ENCODE results near the gene COL23A1.

The COL23A1 gene

GRCh38 chr5:178378527-178379484 is 211.4 kb downstream of the COL23A1 start:
- POLR2A ChIA-PET = interaction anchor here (0.7 kb wide), 1 partner anchor 7 kb away, joined by 3 read pairs; no protein-coding TSS in a partner anchor

GRCh38 chr5:178377583-178378270 is 212.5 kb downstream of the COL23A1 start:
- Histone ChIP-seq H3K9me3 (ENCODE audit: control insufficient read depth, insufficient read depth, low read depth, low read length) (no peaks in the 10 kb centered on the region), H3K27ac (ENCODE audit: extremely low read depth, low read depth, low read length) (no peak overlapping the region), H3K36me3 (ENCODE audit: control insufficient read depth in 2 of 2, insufficient read depth in 1 of 2, low read length in 2 of 2) (no peaks in the 10 kb centered on the region), H3K4me1 (ENCODE audit: control insufficient read depth, insufficient read depth, low read length) (no peaks in the 10 kb centered on the region), H3K4me3 (ENCODE audit: low read depth, low read length) (no peak overlapping the region)
- ChIA-PET POLR2A (no interaction called here), CTCF (no interaction called here)
- TF ChIP-seq ZNF324 (tag by site-specific recombination; IDR thresholded peaks at IDR 0.05) (no peak), ZFHX2 (tag by site-specific recombination; conservative IDR thresholded peaks at IDR 0.05) (no peak)

More at GRCh38 chr5:178378527-178379484, 211.4 kb downstream of the COL23A1 start:
- H3K4me3 ChIP-seq (ENCODE audit: low read depth, low read length) = no peak overlapping the region
- H3K4me1 ChIP-seq (ENCODE audit: control insufficient read depth, insufficient read depth, low read length) = no peaks in the 10 kb centered on the region
- no peak overlapping the region for H3K27ac ChIP-seq (ENCODE audit: extremely low read depth, low read depth, low read length)
- CTCF ChIA-PET = interaction anchor here (0.6 kb wide), 2 partner anchors 83 to 312 kb away, joined by 3 read pairs; no protein-coding TSS in a partner anchor
- H3K36me3 ChIP-seq (ENCODE audit: control insufficient read depth in 2 of 2, insufficient read depth in 1 of 2, low read length in 2 of 2) = no peaks in the 10 kb centered on the region
- H3K9me3 ChIP-seq (ENCODE audit: control insufficient read depth, insufficient read depth, low read depth, low read length) = no peaks in the 10 kb centered on the region
- TF ChIP-seq ZFP3 (tag by site-specific recombination; IDR thresholded peaks at IDR 0.05; ENCODE audit: low read depth) = no peak
- TF ChIP-seq ZNF140 (tag by site-specific recombination; IDR thresholded peaks at IDR 0.05) = no peak
- no peak for TF ChIP-seq PBX3 (CRISPR knock-in tag; IDR thresholded peaks at IDR 0.05)
- no peak for TF ChIP-seq ZNF280C (tag by site-specific recombination; IDR thresholded peaks at IDR 0.05)
- no peak for TF ChIP-seq ZNF2 (tag by site-specific recombination; IDR thresholded peaks at IDR 0.05)

- H3K4me1 ChIP-seq (ENCODE audit: control insufficient read depth, insufficient read depth, low read length) = no peaks in the 10 kb centered on the region
- ChIA-PET CTCF (interaction anchor here (0.6 kb wide), 1 partner anchor 86 kb away, joined by 3 read pairs; no protein-coding TSS in a partner anchor), POLR2A (no interaction called here)
- H3K9me3 ChIP-seq (ENCODE audit: control insufficient read depth, insufficient read depth, low read depth, low read length) = no peaks in the 10 kb centered on the region
- H3K4me3 ChIP-seq (ENCODE audit: low read depth, low read length) = no peak overlapping the region
- TF ChIP-seq ZNF366 (tag by site-specific recombination; conservative IDR thresholded peaks at IDR 0.05) (no peak), ZNF239 (tag by site-specific recombination; IDR thresholded peaks at IDR 0.05) (no peak), ZNF501 (tag by site-specific recombination; IDR thresholded peaks at IDR 0.05) (no peak), ZBTB21 (tag by site-specific recombination; IDR thresholded peaks at IDR 0.05) (no peak), INSM2 (tag by site-specific recombination; IDR thresholded peaks at IDR 0.05) (no peak), ZNF707 (tag by site-specific recombination; IDR thresholded peaks at IDR 0.05) (no peak), SALL2 (tag by site-specific recombination; IDR thresholded peaks at IDR 0.05; ENCODE audit: borderline replicate concordance) (no peak)
- no peak overlapping the region for H3K27ac ChIP-seq (ENCODE audit: extremely low read depth, low read depth, low read length)
- H3K36me3 ChIP-seq (ENCODE audit: control insufficient read depth in 2 of 2, insufficient read depth in 1 of 2, low read length in 2 of 2) = no peaks in the 10 kb centered on the region
Measured at GRCh38 chr5:178376921-178377582, 213.1 kb downstream of the COL23A1 start.

All from HEK293 (cell line).